ENCODE measurements around the gene SPINK6. TPM values are rescaled to one million over a fixed set of nuclear protein-coding genes. Genes with fewer than 3 reads are reported as not detected.

SPINK6 gene
- polyA plus RNA-seq, 1 experiment, result not detected

DNA sequence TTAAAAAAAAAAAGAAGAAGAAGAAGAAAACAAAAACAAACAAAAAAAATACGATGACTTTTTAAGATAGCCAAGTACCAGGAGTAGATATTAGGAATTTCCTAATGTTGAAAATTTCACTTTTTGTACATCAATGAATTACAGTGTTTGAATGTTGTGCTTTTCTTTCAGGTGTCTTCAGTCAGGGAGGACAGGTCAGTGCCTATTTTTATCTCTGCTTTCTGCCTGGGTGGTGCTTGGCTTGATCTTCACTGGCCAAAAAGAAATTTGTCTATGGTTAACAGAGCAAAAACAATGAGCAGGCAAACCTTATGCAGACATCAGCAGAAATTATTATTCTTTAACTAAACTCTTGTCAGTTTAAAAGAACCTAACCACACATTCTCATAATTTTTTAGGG is 3.0 kb downstream of the SPINK6 start:
- Histone ChIP-seq H3K9me3 (ENCODE audit: control insufficient read depth, insufficient read depth, low read length) (no peaks in the 10 kb centered on the region), H3K27ac (ENCODE audit: low read depth, low read length) (no peak overlapping the region), H3K4me3 (ENCODE audit: low read depth, low read length) (no peak overlapping the region), H3K27me3 (ENCODE audit: control insufficient read depth, insufficient read depth, low read length) (no peaks in the 10 kb centered on the region)
- TF ChIP-seq, protein P1, sequence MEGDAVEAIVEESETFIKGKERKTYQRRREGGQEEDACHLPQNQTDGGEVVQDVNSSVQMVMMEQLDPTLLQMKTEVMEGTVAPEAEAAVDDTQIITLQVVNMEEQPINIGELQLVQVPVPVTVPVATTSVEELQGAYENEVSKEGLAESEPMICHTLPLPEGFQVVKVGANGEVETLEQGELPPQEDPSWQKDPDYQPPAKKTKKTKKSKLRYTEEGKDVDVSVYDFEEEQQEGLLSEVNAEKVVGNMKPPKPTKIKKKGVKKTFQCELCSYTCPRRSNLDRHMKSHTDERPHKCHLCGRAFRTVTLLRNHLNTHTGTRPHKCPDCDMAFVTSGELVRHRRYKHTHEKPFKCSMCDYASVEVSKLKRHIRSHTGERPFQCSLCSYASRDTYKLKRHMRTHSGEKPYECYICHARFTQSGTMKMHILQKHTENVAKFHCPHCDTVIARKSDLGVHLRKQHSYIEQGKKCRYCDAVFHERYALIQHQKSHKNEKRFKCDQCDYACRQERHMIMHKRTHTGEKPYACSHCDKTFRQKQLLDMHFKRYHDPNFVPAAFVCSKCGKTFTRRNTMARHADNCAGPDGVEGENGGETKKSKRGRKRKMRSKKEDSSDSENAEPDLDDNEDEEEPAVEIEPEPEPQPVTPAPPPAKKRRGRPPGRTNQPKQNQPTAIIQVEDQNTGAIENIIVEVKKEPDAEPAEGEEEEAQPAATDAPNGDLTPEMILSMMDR (IDR thresholded peaks at IDR 0.05; ENCODE audit: low read depth, low read length), result no peak
- ChIA-PET POLR2A (no interaction called here), CTCF (no interaction called here)
- DNase-seq (ENCODE audit: low read depth, low spot score), result no peak

- TF ChIP-seq, protein P1 (IDR thresholded peaks at IDR 0.05; ENCODE audit: low read depth, low read length), result no peak
- Histone ChIP-seq H3K9me3 (ENCODE audit: control insufficient read depth, insufficient read depth, low read length) (no peaks in the 10 kb centered on the region), H3K4me3 (ENCODE audit: low read depth, low read length) (no peak overlapping the region), H3K27me3 (ENCODE audit: control insufficient read depth, insufficient read depth, low read length) (no peaks in the 10 kb centered on the region), H3K27ac (ENCODE audit: low read depth, low read length) (no peak overlapping the region)
- ChIA-PET CTCF (no interaction called here), POLR2A (no interaction called here)
- no peak for DNase-seq (ENCODE audit: low read depth, low spot score)
Measured at GRCh38 chr5:148206620-148207019, 3.8 kb downstream of the SPINK6 start.

GRCh38 chr5:148208226-148208625 is 5.4 kb downstream of the SPINK6 start:
- CTCF ChIA-PET, result no interaction called here
- DNase-seq (ENCODE audit: low read depth, low spot score), result no peak

DNA sequence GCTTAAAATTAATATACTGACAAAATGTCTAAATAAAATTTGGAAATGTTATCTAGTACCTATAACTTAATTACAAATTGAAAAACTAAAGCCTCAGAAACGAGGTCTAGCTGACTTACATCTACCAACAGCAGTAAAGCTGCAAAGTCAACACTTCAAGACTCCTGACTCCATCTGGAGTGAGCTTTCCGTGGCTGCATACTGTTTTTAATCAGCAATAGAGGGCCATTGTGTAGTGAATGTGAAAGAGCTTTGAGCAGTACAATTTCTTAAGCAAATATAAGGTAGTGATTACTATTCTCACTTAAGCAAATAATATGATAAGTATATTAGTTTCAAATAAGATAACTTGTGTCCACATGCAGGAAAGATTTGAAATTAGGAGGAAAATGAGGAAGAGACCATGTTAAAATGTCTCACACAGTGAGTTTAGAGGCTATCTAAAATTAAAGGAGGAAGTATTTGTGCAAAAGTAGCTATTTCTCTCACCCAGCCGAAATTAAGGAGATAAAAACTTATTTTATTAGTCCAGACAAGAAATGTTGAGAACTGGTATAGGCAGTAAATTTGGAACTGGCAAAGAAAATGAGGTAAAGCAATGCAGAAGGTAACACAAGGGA is 6.4 kb downstream of the SPINK6 start:
- H3K9me3 ChIP-seq (ENCODE audit: control insufficient read depth, insufficient read depth, low read length), result no peaks in the 10 kb centered on the region
- H3K27ac ChIP-seq (ENCODE audit: low read depth, low read length), result no peak overlapping the region
- DNase-seq (ENCODE audit: low read depth, low spot score), result no peak
- no peak overlapping the region for H3K4me3 ChIP-seq (ENCODE audit: low read depth, low read length)
- POLR2A ChIA-PET, result no interaction called here
- TF ChIP-seq, protein P1 (IDR thresholded peaks at IDR 0.05; ENCODE audit: low read depth, low read length), result no peak
- H3K27me3 ChIP-seq (ENCODE audit: control insufficient read depth, insufficient read depth, low read length), result no peaks in the 10 kb centered on the region
- CTCF ChIA-PET, result interaction anchor here (0.6 kb wide), 2 partner anchors 30 to 104 kb away, joined by 3 to 4 read pairs; no protein-coding TSS in a partner anchor

More at GRCh38 chr5:148208226-148208625, 5.4 kb downstream of the SPINK6 start:
- Histone ChIP-seq H3K27ac (ENCODE audit: low read depth, low read length) (no peak overlapping the region), H3K9me3 (ENCODE audit: control insufficient read depth, insufficient read depth, low read length) (no peaks in the 10 kb centered on the region), H3K4me3 (ENCODE audit: low read depth, low read length) (no peak overlapping the region), H3K27me3 (ENCODE audit: control insufficient read depth, insufficient read depth, low read length) (no peaks in the 10 kb centered on the region)
- POLR2A ChIA-PET, result no interaction called here
- TF ChIP-seq, protein P1 (IDR thresholded peaks at IDR 0.05; ENCODE audit: low read depth, low read length), result no peak

DNA sequence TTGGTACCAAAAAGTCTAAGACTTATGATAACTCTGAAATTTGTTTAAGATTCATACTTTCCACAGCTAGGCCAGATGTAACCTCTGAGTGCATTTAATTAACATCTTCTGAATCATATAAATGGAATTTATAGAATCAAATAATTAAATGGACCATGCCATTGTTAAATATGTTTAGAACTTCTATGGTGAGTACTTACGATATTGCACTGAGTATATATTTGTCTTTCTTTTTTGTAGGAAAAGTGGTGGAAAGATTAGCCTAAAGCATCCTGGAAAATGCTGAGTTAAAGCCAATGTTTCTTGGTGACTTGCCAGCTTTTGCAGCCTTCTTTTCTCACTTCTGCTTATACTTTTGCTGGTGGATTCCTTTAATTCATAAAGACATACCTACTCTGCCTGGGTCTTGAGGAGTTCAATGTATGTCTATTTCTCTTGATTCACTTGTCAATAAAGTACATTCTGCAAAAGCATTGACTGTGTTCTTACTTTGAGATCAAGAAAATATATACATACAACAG is 11.9 kb downstream of the SPINK6 start:
- H3K9me3 ChIP-seq (ENCODE audit: control insufficient read depth, insufficient read depth, low read length), result no peaks in the 10 kb centered on the region
- CTCF ChIA-PET, result no interaction called here
- H3K27me3 ChIP-seq (ENCODE audit: control insufficient read depth, insufficient read depth, low read length), result no peaks in the 10 kb centered on the region
- H3K27ac ChIP-seq (ENCODE audit: low read depth, low read length), result no peak overlapping the region
- POLR2A ChIA-PET, result no interaction called here
- TF ChIP-seq, protein P1 (IDR thresholded peaks at IDR 0.05; ENCODE audit: low read depth, low read length), result no peak
- H3K4me3 ChIP-seq (ENCODE audit: low read depth, low read length), result no peak overlapping the region
- no peak for DNase-seq (ENCODE audit: low read depth, low spot score)

Data from AG04450 (cell line).